ENCODE results near the gene CLCN6.

The CLCN6 gene

DNA sequence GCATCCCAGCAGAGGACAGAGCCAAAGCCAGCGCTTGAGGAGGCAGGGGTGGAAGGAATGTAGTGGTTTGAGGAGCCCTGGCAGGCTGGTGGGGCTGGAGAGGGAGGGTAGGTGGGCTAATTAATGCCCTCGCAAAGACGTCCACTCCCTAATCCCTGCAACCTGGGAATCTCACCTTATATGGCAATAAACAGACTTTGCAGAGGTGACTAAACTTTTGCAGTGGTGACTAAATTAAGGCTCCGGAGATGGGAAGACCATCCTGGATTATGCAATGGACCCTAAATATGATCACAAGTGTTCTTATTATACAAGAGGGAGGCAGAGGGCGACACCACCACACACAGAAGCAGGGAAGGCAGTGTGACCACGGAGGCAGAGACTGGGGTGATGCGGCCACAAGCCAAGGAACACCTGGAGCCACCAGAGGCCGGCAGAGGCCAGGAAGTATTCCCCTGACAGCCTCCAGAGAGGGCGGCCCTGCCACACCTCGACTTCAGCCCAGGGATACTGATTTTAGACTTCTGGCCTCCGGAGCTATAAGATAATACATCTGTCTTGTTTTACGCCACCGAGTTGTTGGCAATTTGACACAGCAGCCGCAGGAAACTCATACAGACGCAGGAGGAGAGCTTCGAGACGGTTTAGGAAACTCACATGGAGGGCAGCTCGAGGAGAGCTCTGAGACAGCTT, 75.9 kb downstream of the CLCN6 start:
- H3K27ac ChIP-seq: no peak overlapping the region
- no peaks in the 10 kb centered on the region for H3K9me3 ChIP-seq
- TF ChIP-seq, protein P1, sequence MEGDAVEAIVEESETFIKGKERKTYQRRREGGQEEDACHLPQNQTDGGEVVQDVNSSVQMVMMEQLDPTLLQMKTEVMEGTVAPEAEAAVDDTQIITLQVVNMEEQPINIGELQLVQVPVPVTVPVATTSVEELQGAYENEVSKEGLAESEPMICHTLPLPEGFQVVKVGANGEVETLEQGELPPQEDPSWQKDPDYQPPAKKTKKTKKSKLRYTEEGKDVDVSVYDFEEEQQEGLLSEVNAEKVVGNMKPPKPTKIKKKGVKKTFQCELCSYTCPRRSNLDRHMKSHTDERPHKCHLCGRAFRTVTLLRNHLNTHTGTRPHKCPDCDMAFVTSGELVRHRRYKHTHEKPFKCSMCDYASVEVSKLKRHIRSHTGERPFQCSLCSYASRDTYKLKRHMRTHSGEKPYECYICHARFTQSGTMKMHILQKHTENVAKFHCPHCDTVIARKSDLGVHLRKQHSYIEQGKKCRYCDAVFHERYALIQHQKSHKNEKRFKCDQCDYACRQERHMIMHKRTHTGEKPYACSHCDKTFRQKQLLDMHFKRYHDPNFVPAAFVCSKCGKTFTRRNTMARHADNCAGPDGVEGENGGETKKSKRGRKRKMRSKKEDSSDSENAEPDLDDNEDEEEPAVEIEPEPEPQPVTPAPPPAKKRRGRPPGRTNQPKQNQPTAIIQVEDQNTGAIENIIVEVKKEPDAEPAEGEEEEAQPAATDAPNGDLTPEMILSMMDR (IDR thresholded peaks at IDR 0.05): no peak
- no peaks in the 10 kb centered on the region for H3K36me3 ChIP-seq
- no peak overlapping the region for H3K4me3 ChIP-seq (ENCODE audit: low read depth in 1 of 2, low read length in 1 of 2)
- peaks cover 7% of the 10 kb centered on the region for H3K27me3 ChIP-seq
- H3K4me1 ChIP-seq (ENCODE audit: control insufficient read depth in 1 of 2, insufficient read depth in 1 of 2, low read depth in 1 of 2, low read length in 1 of 2): peaks cover 0 to 4% of the 10 kb centered on the region in 2 experiments

DNA sequence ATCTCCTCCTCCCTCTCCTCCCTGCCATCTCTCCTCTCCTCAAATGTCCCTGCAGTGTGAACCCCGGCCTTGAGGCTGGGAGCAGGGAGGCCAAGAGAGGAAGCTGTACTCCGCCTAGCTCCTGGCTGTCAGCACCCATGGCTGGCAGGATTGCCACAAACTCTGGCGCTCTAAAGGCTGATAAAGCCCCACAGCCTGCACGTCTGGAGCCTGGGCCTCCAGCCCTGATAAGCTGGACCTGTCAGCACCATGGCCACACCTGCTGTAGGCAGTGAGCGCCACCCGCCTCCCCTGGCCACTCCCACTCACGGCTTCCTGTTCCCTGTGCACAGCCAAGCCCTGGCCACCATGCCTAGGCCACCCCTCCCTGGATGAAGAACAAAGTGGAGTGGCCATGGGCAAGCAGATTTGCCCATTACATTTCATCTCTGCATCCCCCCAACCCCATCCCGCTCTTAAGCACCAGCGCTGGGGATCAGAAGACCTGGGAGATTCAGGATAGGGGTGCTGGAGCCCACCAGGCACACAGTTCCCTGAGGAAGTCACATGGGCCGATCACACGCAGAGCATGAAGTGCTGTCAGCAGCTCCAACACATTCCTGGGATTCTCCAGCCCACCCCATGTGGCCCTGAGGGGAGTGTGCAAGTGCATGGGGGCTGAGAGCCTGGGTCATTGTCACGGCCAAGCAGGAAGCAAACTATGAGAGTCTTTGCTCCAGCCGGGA, 77.0 kb downstream of the CLCN6 start:
- no peak overlapping the region for H3K27ac ChIP-seq
- peaks cover 0 to 4% of the 10 kb centered on the region in 2 experiments for H3K4me1 ChIP-seq (ENCODE audit: control insufficient read depth in 1 of 2, insufficient read depth in 1 of 2, low read depth in 1 of 2, low read length in 1 of 2)
- H3K36me3 ChIP-seq: no peaks in the 10 kb centered on the region
- peaks cover 4% of the 10 kb centered on the region for H3K27me3 ChIP-seq
- TF ChIP-seq, protein P1 (IDR thresholded peaks at IDR 0.05): no peak
- H3K4me3 ChIP-seq (ENCODE audit: low read depth in 1 of 2, low read length in 1 of 2): no peak overlapping the region
- no peaks in the 10 kb centered on the region for H3K9me3 ChIP-seq

DNA sequence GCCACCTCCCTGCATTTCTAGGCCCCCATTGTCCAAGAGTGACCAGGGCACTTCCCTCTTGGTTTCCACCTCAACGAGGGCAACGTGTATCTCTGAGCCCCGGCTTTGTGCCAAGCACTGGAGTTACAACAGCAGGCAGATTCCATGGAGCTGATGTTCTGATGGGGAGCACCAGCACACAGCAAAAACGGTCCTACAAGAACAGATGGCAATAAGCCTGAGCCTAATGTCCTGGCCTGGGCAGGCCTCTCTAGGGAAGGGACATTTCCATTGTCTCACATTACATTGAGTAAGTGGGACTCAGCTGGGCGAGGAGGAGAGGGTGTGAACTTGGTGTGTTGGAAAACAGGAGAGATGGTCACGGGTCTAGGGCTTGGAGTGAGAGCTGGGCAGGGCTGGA, 79.9 kb downstream of the CLCN6 start:
- Histone ChIP-seq H3K4me3 (ENCODE audit: low read depth in 1 of 2, low read length in 1 of 2) (no peak overlapping the region), H3K27me3 (no peaks in the 10 kb centered on the region), H3K4me1 (ENCODE audit: control insufficient read depth in 1 of 2, insufficient read depth in 1 of 2, low read depth in 1 of 2, low read length in 1 of 2) (peaks cover 0 to 4% of the 10 kb centered on the region in 2 experiments), H3K27ac (no peak overlapping the region), H3K36me3 (no peaks in the 10 kb centered on the region), H3K9me3 (no peaks in the 10 kb centered on the region)
- TF ChIP-seq, protein P1 (IDR thresholded peaks at IDR 0.05): no peak

DNA sequence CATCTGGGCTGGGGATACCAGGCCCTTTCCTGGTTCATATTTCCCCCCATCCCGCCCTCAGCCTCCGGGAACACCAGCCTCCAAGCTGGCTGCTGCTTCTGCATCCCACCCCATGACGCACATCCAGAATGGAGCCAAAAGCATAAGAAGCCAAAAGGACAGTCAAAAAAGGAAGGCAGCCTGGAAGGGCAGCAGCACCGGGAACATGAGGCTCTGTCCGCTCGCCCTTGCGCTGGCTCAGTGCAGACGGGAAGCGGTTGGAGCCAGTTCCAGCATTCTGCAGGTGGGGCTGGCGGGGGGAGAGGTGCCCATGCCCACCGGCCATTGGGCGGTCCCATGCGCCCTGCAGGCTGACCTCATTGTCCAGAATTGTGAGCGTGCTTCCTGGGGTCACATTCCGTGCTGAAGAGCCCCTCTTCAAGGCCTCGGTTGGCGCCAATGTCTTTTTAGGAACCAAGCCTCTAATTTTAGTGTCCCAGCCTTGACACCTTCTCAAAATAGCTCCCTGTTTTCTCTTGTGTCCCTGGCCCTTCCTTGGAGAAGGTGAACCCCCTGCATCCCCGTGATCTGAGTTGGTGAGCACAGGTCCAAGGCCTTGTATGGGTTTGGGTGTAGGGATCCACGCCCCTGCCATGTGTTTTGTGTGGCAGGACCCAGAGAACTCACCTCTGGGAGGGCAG, 81.1 kb downstream of the CLCN6 start:
- Histone ChIP-seq H3K27me3 (no peaks in the 10 kb centered on the region), H3K9me3 (no peaks in the 10 kb centered on the region), H3K36me3 (no peaks in the 10 kb centered on the region), H3K4me1 (ENCODE audit: control insufficient read depth in 1 of 2, insufficient read depth in 1 of 2, low read depth in 1 of 2, low read length in 1 of 2) (peaks cover 0 to 4% of the 10 kb centered on the region in 2 experiments), H3K4me3 (ENCODE audit: low read depth in 1 of 2, low read length in 1 of 2) (no peak overlapping the region), H3K27ac (no peak overlapping the region)
- TF ChIP-seq, protein P1 (IDR thresholded peaks at IDR 0.05): no peak

DNA sequence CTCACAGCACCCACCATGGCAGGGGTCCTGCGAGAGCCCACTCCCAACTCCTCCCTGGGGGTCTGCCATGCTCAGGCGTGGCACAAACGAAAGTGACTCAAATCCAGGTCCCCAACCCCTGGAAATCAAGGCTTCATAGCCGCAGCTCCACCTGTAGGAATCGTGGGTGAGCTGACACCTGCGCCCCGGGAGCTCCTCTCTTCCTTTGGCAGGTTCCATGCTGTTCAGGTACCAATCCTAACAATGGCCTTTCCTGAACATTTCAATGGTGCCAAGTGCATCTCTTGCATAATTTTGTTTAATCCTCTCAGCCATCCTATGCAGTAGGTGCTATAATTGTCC, 81.6 kb downstream of the CLCN6 start:
- Histone ChIP-seq H3K4me3 (ENCODE audit: low read depth in 1 of 2, low read length in 1 of 2) (no peak overlapping the region), H3K27me3 (no peaks in the 10 kb centered on the region), H3K36me3 (no peaks in the 10 kb centered on the region), H3K4me1 (ENCODE audit: control insufficient read depth in 1 of 2, insufficient read depth in 1 of 2, low read depth in 1 of 2, low read length in 1 of 2) (peaks cover 0 to 4% of the 10 kb centered on the region in 2 experiments), H3K27ac (no peak overlapping the region), H3K9me3 (no peaks in the 10 kb centered on the region)
- TF ChIP-seq, protein P1 (IDR thresholded peaks at IDR 0.05): no peak
